ENCODE measurements around the gene E2F4.

GRCh38 chr16:67146523-67147357 is 45.2 kb upstream of the E2F4 start:
- TF ChIP-seq MZF1 (CRISPR knock-in tag; IDR thresholded peaks at IDR 0.05; ENCODE audit: borderline replicate concordance) (no peak), SMARCC2 (IDR thresholded peaks at IDR 0.05) (no peak), ZNF558 (CRISPR knock-in tag; IDR thresholded peaks at IDR 0.05; ENCODE audit: borderline replicate concordance) (no peak), RFX5 (IDR thresholded peaks at IDR 0.05; ENCODE audit: low read depth, low read length) (no peak), KLF11 (CRISPR knock-in tag; IDR thresholded peaks at IDR 0.05) (no peak), RBM39 (IDR thresholded peaks at IDR 0.05; ENCODE audit: low read depth, low read length, poor library complexity, severe bottlenecking) (no peak)
- TF ChIP-seq, protein P1, sequence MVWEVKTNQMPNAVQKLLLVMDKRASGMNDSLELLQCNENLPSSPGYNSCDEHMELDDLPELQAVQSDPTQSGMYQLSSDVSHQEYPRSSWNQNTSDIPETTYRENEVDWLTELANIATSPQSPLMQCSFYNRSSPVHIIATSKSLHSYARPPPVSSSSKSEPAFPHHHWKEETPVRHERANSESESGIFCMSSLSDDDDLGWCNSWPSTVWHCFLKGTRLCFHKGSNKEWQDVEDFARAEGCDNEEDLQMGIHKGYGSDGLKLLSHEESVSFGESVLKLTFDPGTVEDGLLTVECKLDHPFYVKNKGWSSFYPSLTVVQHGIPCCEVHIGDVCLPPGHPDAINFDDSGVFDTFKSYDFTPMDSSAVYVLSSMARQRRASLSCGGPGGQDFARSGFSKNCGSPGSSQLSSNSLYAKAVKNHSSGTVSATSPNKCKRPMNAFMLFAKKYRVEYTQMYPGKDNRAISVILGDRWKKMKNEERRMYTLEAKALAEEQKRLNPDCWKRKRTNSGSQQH (CRISPR knock-in tag; IDR thresholded peaks at IDR 0.05; ENCODE audit: low read depth), result no peak
